GM12891 (cell line): ENCODE measurements around the gene TRIM75.

Source experiments
- POLR2A ChIP-seq: IDR thresholded peaks from 2 replicates; pipeline ENCODE4 v1.6.1; 2011; ENCODE audit warnings: low read depth, low read length, control low read depth
- POLR2AphosphoS5 ChIP-seq: IDR thresholded peaks from 2 replicates; pipeline ENCODE4 v1.6.1; 2011; ENCODE audit warnings: low read depth, low read length, control low read depth
- SPI1 ChIP-seq: IDR thresholded peaks from 2 replicates; pipeline ENCODE4 v1.6.1; 2011; ENCODE audit warnings: low read depth, low read length, control low read depth

DNA sequence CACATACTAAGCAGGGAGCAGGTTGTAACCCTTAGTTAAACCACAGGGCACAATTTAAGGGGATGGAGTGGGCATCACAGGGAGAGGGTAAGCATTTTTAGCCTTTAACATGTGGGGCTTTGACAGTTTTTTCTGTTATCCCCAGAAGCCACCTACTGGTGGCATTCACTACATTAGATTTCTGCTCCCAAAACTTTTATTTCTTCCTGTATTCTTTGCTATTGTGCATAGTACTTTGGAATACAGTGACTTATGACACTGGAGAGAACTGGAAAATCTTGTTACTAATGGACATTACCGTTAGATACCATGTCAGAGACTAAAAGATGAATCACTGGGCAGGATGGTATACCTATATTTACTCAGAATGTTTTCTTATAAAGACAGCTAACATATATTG, 7.3 kb downstream of the TRIM75 start:
- no peak for TF ChIP-seq POLR2A
- TF ChIP-seq POLR2AphosphoS5, result no peak
- no peak for TF ChIP-seq SPI1
